Kidney glomerular epithelial cell (primary cell): Measurements from ENCODE around the gene MCCC2.
"Not testable (repeated sequence)": the region's sequence is repeated elsewhere in the genome, so short reads cannot be mapped to it uniquely, and the experiment has no call there.

Experiments
- DNase-seq: peaks from one replicate; lab custom pipeline; 2025; lab: John Stamatoyannopoulos, UW

Gene MCCC2

GRCh38 chr5:71663191-71663969 is 76.2 kb downstream of the MCCC2 start:
- DNase-seq = no peak

- DNase-seq = not testable (repeated sequence)
These were observed 77.5 kb downstream of the MCCC2 start for GRCh38 chr5:71664615-71665014.

DNA sequence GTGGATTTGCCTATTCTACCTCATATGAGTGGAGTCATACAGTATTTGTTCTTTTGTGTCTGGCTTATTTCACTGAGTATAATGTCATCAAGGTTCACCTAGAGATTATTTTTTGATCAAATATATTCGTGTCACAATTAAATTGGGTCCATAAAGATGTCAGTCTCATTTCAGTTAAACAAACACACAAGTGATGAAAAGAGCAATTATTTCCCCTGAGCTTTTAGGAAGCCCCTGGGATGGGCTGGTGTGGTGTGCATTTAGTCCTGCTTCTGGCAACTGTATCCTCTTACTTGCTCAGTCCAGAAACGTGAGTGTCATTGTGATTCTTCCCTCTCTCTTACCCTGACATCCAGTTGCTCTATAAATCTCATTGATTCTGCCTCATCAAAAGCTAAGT is 79.2 kb downstream of the MCCC2 start:
- no peak for DNase-seq

- no peak for DNase-seq
These were observed 90.8 kb downstream of the MCCC2 start for GRCh38 chr5:71677977-71678376.

DNA sequence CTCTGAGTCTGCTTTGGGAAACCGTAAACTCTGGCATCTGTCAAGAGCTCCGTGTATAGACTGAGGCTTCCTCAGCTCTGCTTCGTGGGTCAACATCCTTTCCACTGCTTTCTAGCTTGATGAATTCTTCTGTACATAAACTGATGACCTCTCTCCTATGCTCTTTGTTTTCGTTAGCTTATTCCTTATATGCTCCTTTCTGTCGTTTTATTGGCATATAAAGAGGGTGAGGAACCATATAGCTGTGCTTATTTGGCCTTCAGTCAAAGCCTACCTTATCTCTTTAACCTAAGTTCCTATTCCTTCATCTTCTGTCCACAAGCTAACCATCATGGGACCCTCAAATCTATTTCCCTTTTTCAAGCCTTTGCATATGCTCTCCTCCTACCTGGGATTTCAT is 92.6 kb downstream of the MCCC2 start:
- DNase-seq = no peak

GRCh38 chr5:71680510-71680909 is 93.4 kb downstream of the MCCC2 start:
- DNase-seq = no peak

- DNase-seq = no peak
These were observed 94.2 kb downstream of the MCCC2 start for GRCh38 chr5:71681296-71681695.

DNA sequence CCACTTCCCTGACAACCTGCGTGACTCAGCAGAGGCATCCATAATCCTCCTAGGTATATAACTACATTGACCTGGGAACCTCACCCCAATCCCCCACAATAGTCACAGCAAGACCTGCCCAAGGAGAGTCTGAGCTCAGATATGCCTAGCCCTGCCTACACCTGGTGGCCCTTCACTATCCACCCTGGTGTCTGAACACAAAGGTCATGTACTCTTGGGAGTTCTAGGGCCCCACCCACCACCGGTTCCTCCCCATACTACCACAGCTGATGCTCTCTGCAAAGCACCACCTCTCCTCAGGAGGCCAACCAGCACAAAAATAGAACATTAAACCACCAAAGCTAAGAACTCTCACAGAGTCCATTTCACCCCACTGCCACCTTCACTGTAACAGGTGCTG is 97.2 kb downstream of the MCCC2 start:
- no peak for DNase-seq

DNA sequence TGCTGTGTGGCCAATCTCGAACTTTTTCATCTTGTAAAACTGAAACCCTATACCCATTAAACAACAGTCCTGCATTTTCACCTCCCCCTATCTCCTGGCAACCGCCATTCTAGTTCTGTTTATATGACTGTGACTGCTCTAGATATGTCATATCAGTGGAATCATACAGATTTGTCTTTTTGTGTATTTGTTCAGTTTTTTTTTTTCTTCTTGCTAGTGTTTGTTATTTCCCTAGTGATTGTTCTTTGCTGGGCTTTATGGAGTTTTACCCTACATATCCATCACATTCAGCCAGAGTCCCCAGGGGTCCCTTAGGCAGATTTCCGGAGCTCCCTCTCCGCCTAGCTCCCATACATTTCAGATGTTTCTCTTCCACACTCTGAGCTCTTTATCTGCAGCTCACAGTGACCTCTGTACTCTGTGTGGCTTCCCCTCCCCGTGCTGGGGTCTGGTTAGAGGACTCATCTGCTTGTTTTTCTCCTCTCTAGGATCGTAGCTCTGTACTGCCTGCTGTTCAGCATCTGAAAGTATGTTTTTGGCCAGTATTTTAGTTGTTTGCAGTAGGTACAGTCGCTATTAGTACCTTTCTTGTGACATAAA is 106.8 kb downstream of the MCCC2 start:
- DNase-seq = no peak

GRCh38 chr5:71695071-71695470 is 107.9 kb downstream of the MCCC2 start:
- DNase-seq = no peak

DNA sequence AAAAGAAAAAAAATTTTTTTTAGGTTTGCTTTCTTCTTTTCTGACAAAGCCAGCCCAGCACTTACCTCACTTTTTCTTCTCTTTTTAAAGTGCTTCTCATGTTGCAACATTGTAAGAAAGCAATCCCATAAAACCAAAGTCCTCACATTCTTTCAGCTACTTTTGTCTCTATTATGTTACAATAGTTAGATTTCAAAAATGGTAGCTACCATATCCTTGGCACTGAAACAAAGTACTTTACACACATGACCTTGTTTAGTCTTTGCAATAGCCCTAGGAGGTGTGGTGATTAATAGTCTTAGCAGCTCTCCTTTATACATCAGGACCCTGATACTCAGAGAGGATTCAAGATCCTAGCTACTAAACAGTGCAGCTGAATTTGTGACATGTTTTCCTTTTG is 108.5 kb downstream of the MCCC2 start:
- DNase-seq = no peak

GRCh38 chr5:71697967-71698366 is 110.8 kb downstream of the MCCC2 start:
- no peak for DNase-seq

- peak; percentile 14 for DNase-seq
These were observed 112.1 kb downstream of the MCCC2 start for GRCh38 chr5:71699233-71699632.

GRCh38 chr5:71699751-71700150 is 112.6 kb downstream of the MCCC2 start:
- no peak for DNase-seq

DNA sequence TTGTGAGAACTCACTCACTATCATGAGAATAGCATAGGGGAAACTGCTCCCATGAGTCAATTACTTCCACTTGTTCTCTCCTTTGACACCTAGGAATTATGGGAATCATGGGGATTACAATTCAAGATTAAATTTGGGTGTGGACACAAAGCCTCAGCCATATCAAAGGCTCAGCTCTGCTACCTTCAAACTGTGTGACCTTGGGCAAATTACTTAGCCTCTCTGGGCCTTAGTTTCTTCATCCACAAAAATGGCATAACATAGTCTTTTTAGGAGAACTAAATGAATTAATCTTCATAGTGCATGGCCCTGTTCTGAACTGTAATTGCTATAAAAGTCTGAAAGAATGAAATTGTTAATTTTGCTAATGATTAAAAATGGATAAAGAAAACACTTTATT is 113.7 kb downstream of the MCCC2 start:
- DNase-seq = no peak

- DNase-seq = no peak
These were observed 114.3 kb downstream of the MCCC2 start for GRCh38 chr5:71701407-71701806.

- DNase-seq = no peak
These were observed 116.8 kb downstream of the MCCC2 start for GRCh38 chr5:71703941-71704340.

DNA sequence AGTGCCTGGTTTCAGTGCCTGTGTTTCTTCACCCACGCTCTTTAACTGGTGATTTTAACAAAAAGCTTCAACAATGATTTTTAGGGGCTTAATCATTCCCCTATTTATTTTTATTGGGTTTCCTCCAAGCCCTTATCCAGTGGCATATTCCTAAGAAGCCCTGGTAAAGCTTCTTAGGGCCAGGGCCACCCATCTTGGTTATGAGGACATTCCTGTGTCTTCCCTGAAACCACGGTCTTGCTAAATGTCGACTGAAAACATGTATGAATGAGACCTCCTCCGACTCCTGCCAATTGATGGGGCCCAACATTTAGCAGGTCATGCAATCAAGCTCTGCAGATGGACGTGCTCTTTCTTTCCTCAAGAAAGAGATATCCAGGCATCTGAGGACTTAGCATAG is 118.3 kb downstream of the MCCC2 start:
- no peak for DNase-seq

GRCh38 chr5:71706906-71707305 is 119.8 kb downstream of the MCCC2 start:
- DNase-seq = no peak
